Rectal smooth muscle tissue (tissue), 1 donor: ENCODE measurements around the gene DMTF1.

Experiments
- H3K27ac ChIP-seq: one replicate; pipeline ENCODE4 v1.7.0; 2013; ENCODE audit warnings: low read depth, low read length, inconsistent platforms
- H3K27me3 ChIP-seq: one replicate; pipeline ENCODE4 v1.7.0; 2013; ENCODE audit warnings: low read length; ENCODE audit not compliant: control insufficient read depth, insufficient read depth
- H3K36me3 ChIP-seq: one replicate; pipeline ENCODE4 v1.7.0; 2013; ENCODE audit warnings: low read length; ENCODE audit not compliant: control insufficient read depth, insufficient read depth
- H3K4me1 ChIP-seq: one replicate; pipeline ENCODE4 v1.7.0; 2013; ENCODE audit warnings: low read length; ENCODE audit not compliant: control insufficient read depth, insufficient read depth
- H3K4me3 ChIP-seq: one replicate; pipeline ENCODE4 v1.7.0; 2013; ENCODE audit warnings: low read length
- H3K9ac ChIP-seq: one replicate; pipeline ENCODE4 v1.7.0; 2013; ENCODE audit warnings: low read length

The DMTF1 gene

GRCh38 chr7:87127019-87127418 lies 25.2 kb upstream of the DMTF1 start:
- Histone ChIP-seq H3K4me3 (no peak overlapping the region), H3K36me3 (no peaks in the 10 kb centered on the region), H3K27ac (no peak overlapping the region), H3K4me1 (no peaks in the 10 kb centered on the region), H3K27me3 (no peaks in the 10 kb centered on the region), H3K9ac (no peak overlapping the region)

DNA sequence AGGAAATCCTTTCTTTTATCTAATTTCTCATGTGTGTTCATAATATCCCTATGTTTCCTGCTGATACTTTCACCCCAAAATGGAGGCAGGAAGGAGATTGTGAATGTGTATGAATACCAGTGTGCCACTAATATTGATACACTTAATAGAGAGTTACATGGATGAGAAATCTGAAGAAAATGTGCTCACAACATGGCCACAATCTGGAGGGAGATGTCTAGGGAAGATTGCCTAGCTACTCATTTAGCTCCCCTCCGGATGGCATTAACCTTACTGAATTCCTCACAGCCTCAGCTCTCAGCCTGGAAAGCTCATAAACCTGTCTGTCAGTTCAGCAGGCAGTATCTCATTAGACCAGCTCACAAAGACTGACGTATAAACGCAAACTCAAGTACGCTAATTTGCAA lies 23.4 kb upstream of the DMTF1 start:
- no peaks in the 10 kb centered on the region for H3K4me1 ChIP-seq
- H3K9ac ChIP-seq: no peak overlapping the region
- H3K27ac ChIP-seq: no peak overlapping the region
- H3K27me3 ChIP-seq: no peaks in the 10 kb centered on the region
- H3K4me3 ChIP-seq: no peak overlapping the region
- no peaks in the 10 kb centered on the region for H3K36me3 ChIP-seq

GRCh38 chr7:87129332-87129731 lies 22.9 kb upstream of the DMTF1 start:
- Histone ChIP-seq H3K36me3 (no peaks in the 10 kb centered on the region), H3K4me3 (no peak overlapping the region), H3K27ac (no peak overlapping the region), H3K27me3 (no peaks in the 10 kb centered on the region), H3K9ac (no peak overlapping the region), H3K4me1 (no peaks in the 10 kb centered on the region)

- Histone ChIP-seq H3K4me1 (no peaks in the 10 kb centered on the region), H3K4me3 (no peak overlapping the region), H3K36me3 (no peaks in the 10 kb centered on the region), H3K27me3 (no peaks in the 10 kb centered on the region), H3K9ac (no peak overlapping the region), H3K27ac (no peak overlapping the region)
Measured at GRCh38 chr7:87129848-87130247, 22.4 kb upstream of the DMTF1 start.

- Histone ChIP-seq H3K36me3 (no peaks in the 10 kb centered on the region), H3K4me1 (no peaks in the 10 kb centered on the region), H3K27me3 (no peaks in the 10 kb centered on the region), H3K27ac (no peak overlapping the region), H3K9ac (no peak overlapping the region), H3K4me3 (no peak overlapping the region)
Measured at GRCh38 chr7:87131771-87132170, 20.5 kb upstream of the DMTF1 start.

- no peaks in the 10 kb centered on the region for H3K27me3 ChIP-seq
- no peak overlapping the region for H3K9ac ChIP-seq
- H3K27ac ChIP-seq: no peak overlapping the region
- H3K4me1 ChIP-seq: no peaks in the 10 kb centered on the region
- H3K36me3 ChIP-seq: no peaks in the 10 kb centered on the region
- no peak overlapping the region for H3K4me3 ChIP-seq
Measured at GRCh38 chr7:87137271-87137670, 15.0 kb upstream of the DMTF1 start.

DNA sequence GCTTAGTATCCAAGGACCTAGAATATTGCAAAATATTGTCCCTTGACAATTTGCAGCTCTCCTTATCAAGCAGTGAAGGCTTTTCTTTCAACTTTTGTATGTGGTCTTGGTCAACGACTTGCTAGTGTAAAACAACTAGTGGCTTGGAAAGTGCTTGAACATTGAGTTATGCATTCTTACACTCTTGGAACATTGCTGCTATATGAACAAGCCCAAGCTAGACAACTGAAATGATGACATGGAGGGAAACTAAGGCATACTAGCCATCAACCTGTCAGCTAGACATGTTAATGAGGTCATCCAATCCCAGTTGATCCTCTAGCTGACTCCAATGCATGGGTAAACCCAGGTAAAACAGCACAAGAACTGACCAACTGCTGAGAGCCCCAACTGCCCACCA lies 12.7 kb upstream of the DMTF1 start:
- Histone ChIP-seq H3K4me1 (no peaks in the 10 kb centered on the region), H3K27ac (no peak overlapping the region), H3K27me3 (no peaks in the 10 kb centered on the region), H3K36me3 (no peaks in the 10 kb centered on the region), H3K4me3 (no peak overlapping the region), H3K9ac (no peak overlapping the region)

DNA sequence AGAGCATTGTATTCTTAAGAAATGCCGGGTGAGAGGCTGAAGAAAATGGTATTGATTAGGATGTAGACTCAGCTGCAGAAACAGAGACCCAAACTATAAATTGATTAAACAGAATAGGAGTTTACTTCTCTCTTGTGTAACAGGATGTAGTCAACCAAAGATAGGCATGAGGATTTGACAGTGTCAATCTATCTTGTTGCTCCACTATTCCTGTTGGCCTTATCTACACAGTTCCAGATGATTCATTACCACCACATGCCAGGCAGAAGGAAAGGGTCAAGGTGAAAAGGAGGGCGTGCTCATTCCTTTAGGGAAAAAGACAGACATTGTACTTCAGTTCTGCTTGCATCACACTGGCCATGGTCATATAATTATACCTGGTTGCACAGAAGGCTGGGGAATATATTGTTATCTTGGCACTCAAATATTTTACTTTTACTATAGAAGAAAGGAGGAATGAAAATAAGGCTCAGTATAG lies 11.9 kb upstream of the DMTF1 start:
- no peaks in the 10 kb centered on the region for H3K36me3 ChIP-seq
- H3K27me3 ChIP-seq: no peaks in the 10 kb centered on the region
- H3K4me3 ChIP-seq: no peak overlapping the region
- no peak overlapping the region for H3K27ac ChIP-seq
- no peak overlapping the region for H3K9ac ChIP-seq
- H3K4me1 ChIP-seq: no peaks in the 10 kb centered on the region

- no peak overlapping the region for H3K27ac ChIP-seq
- no peaks in the 10 kb centered on the region for H3K36me3 ChIP-seq
- no peaks in the 10 kb centered on the region for H3K27me3 ChIP-seq
- H3K4me3 ChIP-seq: no peak overlapping the region
- H3K4me1 ChIP-seq: no peaks in the 10 kb centered on the region
- H3K9ac ChIP-seq: no peak overlapping the region
Measured at GRCh38 chr7:87144173-87144657, 8.0 kb upstream of the DMTF1 start.

DNA sequence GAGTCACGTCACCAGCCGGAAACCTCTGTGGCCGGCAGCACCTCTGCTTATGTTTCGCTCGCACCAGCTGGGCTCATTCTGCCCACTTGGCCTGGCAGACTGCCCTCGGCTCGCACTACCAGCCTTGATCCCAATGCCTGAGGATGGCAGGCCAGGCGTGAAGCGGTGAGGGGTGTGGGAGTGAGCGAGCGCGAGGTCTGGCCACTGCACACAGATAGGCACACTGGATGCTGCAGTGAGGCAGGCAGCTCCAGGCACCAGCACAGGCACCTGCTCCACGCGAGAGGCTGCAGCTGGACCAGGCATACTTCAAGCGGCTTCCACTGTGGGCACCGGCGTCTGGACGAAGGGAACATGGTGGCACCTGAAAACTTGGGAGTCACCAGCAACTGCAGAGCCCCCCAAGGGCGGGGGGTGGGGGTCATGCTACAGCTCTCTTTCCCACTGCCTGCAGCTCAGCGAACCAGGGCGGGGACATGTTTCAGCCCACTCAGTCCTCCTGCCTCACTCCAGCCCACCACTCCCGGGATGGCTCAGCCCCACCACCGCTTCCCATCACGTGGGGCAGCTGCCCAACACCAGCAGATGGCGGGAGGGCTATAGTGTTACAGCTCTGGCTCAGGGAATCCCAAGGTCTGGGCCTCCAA lies 5.4 kb upstream of the DMTF1 start:
- Histone ChIP-seq H3K27ac (no peak overlapping the region), H3K4me3 (no peak overlapping the region), H3K36me3 (no peaks in the 10 kb centered on the region), H3K9ac (no peak overlapping the region), H3K27me3 (no peaks in the 10 kb centered on the region), H3K4me1 (peaks cover 5% of the 10 kb centered on the region)

DNA sequence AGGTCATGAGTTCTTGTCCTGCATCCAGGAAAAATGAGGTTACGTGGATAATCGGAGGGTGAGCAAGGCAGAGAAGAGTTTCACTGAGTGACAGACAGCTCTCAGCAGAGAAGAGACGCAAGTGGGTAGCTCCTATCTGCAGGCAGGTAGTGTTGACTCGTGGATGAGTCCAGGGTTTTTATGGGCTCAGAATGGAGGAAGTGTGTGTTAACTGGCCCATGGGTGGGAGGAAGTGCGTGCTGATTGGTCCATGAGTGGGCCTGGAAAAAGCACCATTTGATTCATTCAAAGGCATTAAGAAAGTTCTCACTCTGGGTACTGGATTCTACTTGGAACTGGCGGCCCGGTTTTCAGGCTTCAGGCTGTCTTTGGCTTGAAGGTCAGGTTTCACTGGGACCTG lies 4.8 kb upstream of the DMTF1 start:
- Histone ChIP-seq H3K36me3 (no peaks in the 10 kb centered on the region), H3K27me3 (no peaks in the 10 kb centered on the region), H3K27ac (no peak overlapping the region), H3K4me3 (no peak overlapping the region), H3K4me1 (peaks cover 5% of the 10 kb centered on the region), H3K9ac (no peak overlapping the region)

DNA sequence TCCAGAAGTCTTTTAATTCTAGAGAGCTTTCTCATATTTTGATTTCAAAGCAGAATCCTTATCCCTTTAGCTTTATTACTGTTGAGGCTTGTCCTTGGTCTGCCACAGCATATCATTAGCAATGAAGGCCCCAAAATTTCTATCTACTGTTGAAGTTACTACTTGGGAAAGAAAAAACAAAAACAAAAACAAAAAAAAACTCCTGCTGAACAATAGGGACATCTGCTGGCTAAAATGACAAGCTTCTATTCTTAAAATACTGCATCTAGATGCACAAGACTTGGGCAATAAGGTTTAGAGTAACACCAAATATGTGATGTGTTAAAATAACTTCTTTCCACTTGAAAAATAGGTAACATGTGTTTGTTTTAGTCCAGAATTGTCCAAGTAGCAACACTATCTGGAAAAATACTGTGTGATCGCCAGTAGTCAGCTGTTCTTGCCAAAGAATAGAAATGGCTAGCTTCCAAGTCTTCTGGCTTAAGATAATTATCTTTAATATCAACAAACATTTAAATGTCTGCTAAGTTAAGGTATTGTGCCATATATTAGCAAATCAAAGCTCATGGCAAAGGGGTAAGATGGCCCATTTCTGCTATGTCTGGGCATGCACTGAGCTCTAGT lies 3.8 kb upstream of the DMTF1 start:
- H3K36me3 ChIP-seq: no peaks in the 10 kb centered on the region
- H3K27ac ChIP-seq: no peak overlapping the region
- H3K27me3 ChIP-seq: no peaks in the 10 kb centered on the region
- H3K9ac ChIP-seq: no peak overlapping the region
- peaks cover 6% of the 10 kb centered on the region for H3K4me1 ChIP-seq
- H3K4me3 ChIP-seq: no peak overlapping the region
